ENCODE measurements around the gene RAB26.

Gene RAB26

DNA sequence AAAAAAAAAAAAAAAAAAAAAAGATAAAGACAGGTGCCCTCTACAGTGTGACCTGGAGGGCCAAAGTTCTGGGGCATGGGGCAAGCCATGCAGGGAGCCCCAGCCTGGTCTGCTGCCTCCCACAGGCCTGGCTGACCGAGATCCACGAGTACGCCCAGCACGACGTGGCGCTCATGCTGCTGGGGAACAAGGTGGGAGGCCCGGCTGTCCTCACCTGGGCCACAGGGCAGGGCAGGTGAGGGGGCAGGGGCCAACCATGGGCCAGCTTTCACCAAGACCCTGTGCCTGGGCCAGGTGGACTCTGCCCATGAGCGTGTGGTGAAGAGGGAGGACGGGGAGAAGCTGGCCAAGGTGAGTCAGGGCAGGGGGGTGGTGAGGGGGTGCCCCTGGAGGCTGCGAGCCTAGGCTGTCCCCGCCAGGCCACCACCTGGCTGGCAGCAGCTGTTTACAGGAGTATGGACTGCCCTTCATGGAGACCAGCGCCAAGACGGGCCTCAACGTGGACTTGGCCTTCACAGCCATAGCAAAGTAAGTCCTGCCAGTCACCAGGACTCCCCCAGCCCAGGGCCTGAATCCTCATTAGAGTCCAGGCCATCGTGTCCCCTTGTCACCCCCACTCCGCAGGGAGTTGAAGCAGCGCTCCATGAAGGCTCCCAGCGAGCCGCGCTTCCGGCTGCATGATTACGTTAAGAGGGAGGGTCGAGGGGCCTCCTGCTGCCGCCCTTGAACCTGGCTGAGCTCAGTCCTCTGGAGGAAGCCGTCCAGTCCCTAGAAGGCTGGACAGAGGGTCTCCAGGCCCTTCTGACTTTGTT lies 4.5 kb downstream of the RAB26 start:
- peak; percentile 69 for DNase-seq
- Histone ChIP-seq H3K4me3 (ENCODE audit: low read depth, low read length) (peak overlapping the region; percentile 100), H3K36me3 (peaks cover 36% of the 10 kb centered on the region), H3K27me3 (no peaks in the 10 kb centered on the region), H3K9me3 (no peaks in the 10 kb centered on the region), H3K4me1 (peaks cover 28% of the 10 kb centered on the region)
- TF ChIP-seq, protein P1, sequence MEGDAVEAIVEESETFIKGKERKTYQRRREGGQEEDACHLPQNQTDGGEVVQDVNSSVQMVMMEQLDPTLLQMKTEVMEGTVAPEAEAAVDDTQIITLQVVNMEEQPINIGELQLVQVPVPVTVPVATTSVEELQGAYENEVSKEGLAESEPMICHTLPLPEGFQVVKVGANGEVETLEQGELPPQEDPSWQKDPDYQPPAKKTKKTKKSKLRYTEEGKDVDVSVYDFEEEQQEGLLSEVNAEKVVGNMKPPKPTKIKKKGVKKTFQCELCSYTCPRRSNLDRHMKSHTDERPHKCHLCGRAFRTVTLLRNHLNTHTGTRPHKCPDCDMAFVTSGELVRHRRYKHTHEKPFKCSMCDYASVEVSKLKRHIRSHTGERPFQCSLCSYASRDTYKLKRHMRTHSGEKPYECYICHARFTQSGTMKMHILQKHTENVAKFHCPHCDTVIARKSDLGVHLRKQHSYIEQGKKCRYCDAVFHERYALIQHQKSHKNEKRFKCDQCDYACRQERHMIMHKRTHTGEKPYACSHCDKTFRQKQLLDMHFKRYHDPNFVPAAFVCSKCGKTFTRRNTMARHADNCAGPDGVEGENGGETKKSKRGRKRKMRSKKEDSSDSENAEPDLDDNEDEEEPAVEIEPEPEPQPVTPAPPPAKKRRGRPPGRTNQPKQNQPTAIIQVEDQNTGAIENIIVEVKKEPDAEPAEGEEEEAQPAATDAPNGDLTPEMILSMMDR (IDR thresholded peaks at IDR 0.05; ENCODE audit: low read depth, low read length), result no peak

DNA sequence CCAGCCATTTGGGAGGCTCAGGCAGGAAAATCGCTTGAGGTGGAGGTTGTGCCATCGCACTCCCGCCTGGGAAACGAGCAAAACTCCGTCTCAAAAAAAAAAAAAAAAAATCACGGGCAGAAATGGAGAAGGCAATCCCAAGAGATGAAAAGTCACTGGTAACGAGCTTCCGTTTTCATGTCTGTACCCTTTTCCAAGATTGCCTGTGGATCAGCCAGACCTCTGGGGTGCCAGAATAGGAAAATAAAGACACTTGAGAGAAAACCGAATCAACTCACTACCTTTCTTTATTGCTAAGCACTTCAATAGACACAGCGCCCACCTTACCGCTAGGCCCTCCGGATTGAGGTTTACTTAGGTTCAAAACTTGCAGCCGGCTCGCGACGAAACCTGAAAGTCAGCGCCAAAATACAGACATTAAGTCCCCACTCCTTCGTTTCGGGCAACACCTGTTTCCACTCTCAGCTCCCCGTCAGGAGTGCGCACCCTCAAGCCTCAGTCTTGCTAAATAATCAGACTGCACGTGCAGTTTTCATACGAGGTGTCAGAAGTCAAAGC lies 6.2 kb downstream of the RAB26 start:
- Histone ChIP-seq H3K4me1 (peaks cover 28% of the 10 kb centered on the region), H3K27me3 (no peaks in the 10 kb centered on the region), H3K9me3 (no peaks in the 10 kb centered on the region), H3K36me3 (peaks cover 36% of the 10 kb centered on the region), H3K4me3 (ENCODE audit: low read depth, low read length) (peak overlapping the region; percentile 100)
- DNase-seq, result no peak
- TF ChIP-seq, protein P1 (IDR thresholded peaks at IDR 0.05; ENCODE audit: low read depth, low read length), result no peak

DNA sequence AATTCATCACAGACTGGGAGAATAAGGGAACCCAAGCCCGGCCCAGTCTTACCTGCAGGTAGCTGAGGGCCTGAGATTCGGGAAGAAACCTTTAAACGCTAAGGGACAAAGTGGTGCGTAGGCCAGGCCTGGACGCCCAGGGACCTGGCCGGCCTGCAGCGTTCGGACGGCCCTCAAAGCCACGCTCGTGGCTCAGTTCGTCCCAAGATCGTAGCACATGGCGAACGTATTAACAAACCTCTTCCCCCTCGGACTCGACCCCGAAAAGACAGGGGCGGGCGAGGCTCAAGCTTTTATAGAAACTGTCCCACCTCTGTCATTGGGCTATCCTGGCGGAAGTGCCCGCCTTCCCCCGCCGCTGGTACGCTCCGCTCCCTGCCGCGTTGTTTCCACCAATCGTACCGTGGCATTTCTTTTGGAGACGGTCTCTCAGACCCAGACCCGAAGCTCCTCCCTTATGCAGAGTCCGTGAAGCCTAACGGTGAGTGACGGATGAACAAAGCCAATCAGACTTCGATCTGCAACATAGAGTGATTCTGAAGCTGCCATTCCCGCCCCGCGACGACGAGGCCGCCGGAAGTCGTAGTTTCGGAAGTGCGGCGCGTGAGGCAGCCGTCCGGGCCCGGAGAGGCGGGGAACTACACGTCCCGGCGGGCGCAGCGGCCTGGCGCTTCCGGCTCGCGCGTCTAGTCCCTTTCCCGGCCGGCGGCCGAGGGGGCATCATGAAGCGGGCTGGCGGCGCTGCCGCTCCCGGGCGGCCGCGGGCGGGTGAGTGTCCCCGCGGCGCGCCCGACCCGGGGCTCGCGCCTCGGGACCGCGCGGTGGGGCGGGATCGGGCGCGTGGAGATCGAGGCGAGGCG lies 6.9 kb downstream of the RAB26 start, which contains the start of gene TRAF7:
Gene TRAF7 (plus strand): TSS at position 692 of the 860 bp plus-strand sequence. CDS start 8,139 bp downstream, outside the sequence.
- Histone ChIP-seq H3K9me3 (no peaks in the 10 kb centered on the region), H3K4me3 (ENCODE audit: low read depth, low read length) (peak within 1 kb of the TSS; percentile 100), H3K36me3 (peaks cover 36% of the 10 kb centered on the region), H3K4me1 (peaks cover 24% of the 10 kb centered on the region), H3K27me3 (no peaks in the 10 kb centered on the region)
- peak; percentile 99 for DNase-seq
- TF ChIP-seq, protein P1 (IDR thresholded peaks at IDR 0.05; ENCODE audit: low read depth, low read length), result no peak

DNA sequence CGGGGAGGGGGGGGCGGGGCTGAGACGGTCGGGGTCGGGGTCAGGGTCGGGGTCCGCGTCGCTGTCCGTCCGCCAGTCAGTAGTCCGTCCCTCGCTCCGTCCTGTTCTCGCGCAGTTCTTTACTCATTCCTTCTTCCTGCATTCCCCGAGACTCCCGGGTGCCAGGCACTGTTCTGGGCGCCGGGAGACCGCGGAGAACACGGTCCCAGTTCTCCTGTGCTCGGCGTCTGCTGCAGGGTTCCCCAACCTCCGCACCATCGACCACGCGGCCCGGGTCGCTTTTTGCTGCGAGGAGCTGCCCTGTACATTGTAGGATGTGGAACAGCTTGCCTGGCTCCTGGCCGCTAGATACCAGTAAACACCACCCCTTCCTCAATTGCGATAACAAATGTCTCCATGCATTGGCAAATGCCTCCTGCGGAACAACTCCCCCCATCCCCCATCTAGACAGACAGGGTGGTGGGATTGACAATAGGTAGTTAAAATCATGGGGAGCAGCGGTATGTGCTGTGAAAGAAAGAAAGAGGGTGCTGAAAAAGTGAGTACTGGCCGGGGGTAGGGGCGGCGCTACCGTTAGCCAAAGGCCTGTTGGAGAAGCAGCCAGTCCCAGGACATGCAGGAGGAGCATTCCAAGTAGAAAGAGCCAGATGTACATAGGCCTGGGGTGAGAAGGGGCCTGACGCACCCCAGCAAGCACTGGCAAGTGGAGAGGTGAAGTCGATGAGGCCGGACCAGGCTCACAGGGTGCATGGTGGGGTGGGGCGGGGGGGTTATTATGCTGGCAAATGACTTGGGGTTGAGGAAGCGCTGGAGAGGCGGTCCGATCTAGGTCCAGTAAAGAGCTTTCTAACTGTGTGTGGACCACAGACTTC lies 7.8 kb downstream of the RAB26 start:
- TF ChIP-seq, protein P1 (IDR thresholded peaks at IDR 0.05; ENCODE audit: low read depth, low read length), result no peak
- peaks cover 25% of the 10 kb centered on the region for H3K4me1 ChIP-seq
- H3K36me3 ChIP-seq, result peaks cover 36% of the 10 kb centered on the region
- peak overlapping the region; percentile 96 for H3K4me3 ChIP-seq (ENCODE audit: low read depth, low read length)
- no peaks in the 10 kb centered on the region for H3K9me3 ChIP-seq
- no peak for DNase-seq
- H3K27me3 ChIP-seq, result no peaks in the 10 kb centered on the region

DNA sequence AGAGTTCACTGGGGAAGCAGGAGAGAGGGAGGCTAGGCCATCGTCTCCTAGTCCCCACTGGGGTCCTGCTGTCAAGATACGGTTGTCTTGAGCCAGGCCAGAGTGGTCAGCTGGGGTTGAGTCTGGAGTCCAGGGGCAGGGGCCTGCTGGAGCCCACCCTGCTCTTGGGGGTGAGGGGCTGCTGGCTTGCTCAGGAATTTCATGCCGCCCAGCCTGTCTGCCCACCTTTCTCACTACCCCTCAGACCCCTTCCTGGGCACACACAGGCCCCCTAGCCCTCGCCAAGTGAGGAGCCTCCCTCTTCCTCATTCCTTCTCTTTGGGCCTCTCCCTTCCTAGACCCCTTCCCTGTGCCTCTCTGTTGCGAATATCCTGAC lies 8.4 kb downstream of the RAB26 start:
- Histone ChIP-seq H3K27me3 (no peaks in the 10 kb centered on the region), H3K4me3 (ENCODE audit: low read depth, low read length) (peak overlapping the region; percentile 96), H3K4me1 (peaks cover 18% of the 10 kb centered on the region), H3K9me3 (no peaks in the 10 kb centered on the region), H3K36me3 (peaks cover 33% of the 10 kb centered on the region)
- DNase-seq, result no peak
- TF ChIP-seq, protein P1 (IDR thresholded peaks at IDR 0.05; ENCODE audit: low read depth, low read length), result no peak
